Stimulated activated naive CD4-positive, alpha-beta T cell (primary cell): ENCODE results near the gene PPFIA3.
"Not testable (repeated sequence)": the region's sequence is repeated elsewhere in the genome, so short reads cannot be mapped to it uniquely, and the experiment has no call there.

Experiments
- DNase-seq, 6 experiments: peaks; one replicate each; lab custom pipeline; 2025; lab: John Stamatoyannopoulos, UW

PPFIA3 gene

DNA sequence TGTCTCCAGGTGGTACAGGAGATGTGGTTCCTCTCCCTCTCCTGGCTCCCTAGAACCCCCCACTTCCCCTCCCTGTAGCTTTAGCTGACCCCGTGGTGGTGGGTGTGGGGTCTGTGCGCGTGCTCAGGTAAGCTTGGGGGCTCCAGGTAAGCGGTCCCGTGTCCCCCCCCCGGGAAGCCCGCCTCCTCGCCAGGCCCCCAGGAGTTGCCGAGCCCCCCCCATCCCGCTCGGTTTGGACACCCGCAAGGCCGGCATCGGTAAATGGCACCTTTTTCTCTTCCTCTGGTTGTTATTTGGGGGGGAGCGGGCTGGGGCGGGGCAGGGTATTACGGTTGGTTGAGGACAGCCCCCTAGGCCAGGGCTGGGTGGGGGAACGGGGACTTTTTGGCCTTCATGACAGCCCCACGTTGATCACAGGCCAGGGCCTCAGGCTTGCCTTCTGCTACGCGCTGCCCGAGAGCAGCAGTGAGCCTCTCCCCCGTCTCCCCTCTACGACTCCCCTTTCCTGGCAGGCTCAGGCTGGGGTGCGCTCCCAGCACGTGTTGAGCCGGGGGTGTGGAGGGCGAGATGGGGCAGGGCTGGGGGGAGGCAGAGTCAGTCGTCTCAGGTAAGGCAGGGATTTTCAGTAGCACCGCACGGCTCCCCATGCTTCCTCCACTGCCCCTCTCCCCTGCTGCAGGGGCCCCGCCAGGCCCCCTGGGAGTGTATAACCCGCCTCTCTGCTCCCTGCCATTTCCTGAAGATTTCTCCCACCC, 15.8 kb upstream of the PPFIA3 start:
- DNase-seq, result no peak

DNA sequence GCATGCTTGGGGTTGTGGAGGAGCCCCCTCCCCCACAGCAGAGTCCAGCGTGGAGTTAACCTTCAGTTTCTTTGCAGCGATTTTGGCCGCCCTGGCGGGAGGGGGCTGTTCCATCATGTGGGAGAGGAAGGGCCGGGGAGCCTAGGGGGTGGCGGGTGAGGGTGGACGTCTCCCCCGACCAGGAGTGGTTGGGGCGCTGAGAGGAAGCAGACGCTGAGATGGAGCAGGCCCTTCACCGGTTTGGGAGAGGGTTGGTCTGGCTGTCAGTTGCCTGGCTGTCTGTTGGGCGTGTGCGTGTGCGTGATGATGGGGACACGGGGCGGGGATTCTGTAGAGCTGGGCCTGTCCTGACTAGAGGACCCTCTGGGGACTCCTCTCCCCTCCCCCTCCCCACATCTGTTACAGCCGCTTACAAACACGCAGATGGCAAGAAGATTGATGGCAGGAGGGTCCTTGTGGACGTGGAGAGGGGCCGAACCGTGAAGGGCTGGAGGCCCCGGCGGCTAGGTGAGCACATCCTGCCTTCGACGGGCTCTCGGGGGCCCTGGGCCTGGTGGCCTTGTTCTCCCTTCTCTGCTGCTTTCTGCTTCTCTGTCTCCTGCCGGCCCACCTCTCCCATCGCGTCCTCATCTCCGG, 15.0 kb upstream of the PPFIA3 start:
- no peak for DNase-seq

DNA sequence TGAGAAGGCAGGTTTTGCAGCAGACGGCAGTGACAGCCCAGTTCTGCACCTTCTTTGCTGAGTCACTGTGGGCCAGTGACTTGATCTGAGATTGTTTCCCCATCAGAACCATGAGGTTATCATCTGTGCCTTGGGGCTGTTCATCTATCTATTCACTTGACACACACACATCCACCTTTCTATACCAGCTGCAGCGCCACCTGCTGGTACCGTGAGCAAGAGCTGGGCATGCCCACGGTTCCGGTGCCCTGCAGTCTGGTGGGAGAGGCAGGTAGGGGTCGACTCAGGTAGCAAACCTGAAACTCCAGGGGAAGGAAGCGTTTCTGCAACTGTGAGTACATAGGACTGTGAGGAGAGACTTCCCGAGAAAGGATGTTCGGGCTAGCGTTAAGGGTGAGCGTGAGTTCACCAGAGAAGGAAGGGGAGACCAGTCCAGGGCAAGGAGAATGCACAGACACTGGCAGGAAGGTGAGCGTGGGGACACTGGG, 12.7 kb upstream of the PPFIA3 start:
- DNase-seq, result peak in 5 of 6 experiments; percentile 45 to 63 (median 49)

DNA sequence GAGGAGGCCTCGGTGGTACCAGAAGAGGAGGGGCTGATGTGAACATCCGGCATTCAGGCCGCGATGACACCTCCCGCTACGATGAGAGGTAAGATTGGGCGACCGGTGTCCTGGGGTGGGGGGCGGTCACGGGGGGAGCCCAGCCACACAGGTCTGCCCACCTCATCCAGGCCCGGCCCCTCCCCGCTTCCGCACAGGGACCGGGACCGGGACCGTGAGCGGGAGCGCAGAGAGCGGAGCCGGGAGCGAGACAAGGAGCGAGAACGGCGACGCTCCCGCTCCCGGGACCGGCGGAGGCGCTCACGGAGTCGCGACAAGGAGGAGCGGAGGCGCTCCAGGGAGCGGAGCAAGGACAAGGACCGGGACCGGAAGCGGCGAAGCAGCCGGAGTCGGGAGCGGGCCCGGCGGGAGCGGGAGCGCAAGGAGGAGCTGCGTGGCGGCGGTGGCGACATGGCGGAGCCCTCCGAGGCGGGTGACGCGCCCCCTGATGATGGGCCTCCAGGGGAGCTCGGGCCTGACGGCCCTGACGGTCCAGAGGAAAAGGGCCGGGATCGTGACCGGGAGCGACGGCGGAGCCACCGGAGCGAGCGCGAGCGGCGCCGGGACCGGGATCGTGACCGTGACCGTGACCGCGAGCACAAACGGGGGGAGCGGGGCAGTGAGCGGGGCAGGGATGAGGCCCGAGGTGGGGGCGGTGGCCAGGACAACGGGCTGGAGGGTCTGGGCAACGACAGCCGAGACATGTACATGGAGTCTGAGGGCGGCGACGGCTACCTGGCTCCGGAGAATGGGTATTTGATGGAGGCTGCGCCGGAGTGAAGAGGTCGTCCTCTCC, 11.5 kb upstream of the PPFIA3 start:
- DNase-seq, result no peak

DNA sequence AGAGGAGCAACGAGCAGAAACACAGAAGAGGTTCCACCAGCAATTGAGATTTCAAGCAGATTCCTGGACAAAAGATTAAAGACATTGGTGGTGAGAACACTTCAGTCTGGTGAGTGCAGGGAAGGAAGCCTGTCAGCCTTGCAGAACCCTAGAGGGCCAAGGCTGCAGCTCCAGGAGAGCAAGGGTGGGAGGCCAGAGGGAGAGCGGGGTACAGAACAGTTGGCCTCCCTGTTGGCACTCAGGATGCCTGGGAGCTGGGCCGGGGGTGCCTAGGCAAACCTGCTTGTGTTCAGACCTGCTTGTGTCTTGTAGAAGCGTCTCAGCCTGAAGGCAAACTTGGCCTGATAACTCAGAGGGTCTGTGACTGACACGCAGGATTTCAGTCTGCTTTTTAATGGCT, 10.3 kb upstream of the PPFIA3 start:
- no peak for DNase-seq

DNA sequence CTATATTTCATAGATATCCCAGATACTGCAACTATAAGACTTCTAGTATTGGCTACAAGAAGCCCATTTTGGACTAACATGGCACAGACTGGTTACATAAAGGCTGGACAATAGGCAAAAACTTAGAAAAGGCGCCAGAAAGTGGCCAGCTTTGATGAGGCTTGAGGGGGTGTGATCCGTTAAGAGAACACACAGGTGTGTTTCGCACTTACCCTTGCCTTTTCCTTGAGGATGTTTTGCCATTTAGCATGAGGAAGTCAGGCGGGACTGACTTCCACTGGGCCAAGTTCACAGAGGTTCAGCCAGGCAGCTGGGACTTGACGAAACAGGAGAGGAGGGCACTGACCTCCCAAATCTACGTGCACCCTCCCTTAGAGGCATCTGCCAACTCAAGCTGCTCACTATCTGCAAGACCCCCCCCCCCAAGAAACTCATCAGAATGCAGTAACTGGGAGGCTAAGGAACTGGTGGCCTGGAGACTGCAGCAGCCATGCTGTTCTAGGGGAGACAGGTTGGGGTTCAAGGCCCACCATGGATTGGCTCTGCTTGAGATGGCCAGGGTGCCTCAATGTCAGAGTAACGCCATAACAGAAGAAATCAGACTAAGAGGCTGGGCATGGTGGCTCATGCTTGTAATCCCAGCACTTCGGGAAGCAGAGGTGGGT, 9.6 kb upstream of the PPFIA3 start:
- DNase-seq, result no peak

DNA sequence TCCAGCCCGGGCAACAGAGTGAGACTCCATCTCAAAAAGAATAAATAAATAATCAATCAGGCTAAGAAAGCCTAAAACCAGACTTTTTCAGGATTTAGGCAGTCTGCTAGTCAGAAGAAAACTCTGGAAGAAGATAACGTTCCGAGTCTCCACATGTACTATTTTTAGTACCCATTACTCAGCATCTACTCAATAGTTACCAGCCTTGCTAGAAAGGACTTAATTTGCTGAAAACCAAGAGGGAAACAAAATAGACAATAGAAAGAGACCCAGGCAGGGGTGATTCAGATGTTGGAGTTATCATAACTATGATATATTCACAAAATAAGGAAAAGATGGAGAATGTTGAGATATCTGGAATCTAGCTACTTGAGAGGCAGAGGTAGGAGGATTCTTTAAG, 8.8 kb upstream of the PPFIA3 start:
- no peak for DNase-seq

DNA sequence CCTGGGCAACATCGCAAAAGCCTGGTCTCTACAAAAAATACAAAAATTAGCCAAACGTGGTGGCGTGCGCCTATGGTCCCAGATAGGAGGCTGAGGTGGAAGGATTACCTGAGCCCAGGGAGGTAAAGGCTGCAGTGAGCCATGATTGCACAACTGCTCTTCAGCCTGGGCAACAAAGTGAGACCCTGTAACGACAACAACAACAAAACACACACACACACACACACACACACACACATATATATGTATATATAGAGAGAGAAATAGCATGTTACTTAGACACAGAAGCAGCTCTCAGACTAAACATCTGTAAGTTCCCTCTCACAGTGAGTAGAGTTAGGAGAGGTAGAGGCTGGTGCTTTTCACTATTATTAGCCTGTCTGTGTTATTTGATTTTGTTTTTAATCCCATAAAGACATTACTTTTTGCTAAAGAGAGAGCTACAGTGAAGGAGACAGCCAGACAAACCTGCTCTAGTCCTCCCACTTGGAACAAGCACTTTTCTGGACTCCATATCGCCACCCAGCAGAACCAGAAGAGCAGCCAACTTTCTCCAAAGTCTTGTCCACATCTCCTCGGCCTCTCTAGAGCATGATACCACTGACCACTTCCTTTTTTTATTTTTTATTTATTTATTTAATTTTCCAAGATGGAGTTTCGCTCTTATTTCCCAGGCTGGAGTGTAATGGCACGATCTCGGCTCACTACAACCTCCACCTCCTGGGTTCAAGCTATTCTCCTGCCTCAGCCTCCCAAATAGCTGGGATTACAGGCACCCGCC, 7.9 kb upstream of the PPFIA3 start:
- no peak for DNase-seq

DNA sequence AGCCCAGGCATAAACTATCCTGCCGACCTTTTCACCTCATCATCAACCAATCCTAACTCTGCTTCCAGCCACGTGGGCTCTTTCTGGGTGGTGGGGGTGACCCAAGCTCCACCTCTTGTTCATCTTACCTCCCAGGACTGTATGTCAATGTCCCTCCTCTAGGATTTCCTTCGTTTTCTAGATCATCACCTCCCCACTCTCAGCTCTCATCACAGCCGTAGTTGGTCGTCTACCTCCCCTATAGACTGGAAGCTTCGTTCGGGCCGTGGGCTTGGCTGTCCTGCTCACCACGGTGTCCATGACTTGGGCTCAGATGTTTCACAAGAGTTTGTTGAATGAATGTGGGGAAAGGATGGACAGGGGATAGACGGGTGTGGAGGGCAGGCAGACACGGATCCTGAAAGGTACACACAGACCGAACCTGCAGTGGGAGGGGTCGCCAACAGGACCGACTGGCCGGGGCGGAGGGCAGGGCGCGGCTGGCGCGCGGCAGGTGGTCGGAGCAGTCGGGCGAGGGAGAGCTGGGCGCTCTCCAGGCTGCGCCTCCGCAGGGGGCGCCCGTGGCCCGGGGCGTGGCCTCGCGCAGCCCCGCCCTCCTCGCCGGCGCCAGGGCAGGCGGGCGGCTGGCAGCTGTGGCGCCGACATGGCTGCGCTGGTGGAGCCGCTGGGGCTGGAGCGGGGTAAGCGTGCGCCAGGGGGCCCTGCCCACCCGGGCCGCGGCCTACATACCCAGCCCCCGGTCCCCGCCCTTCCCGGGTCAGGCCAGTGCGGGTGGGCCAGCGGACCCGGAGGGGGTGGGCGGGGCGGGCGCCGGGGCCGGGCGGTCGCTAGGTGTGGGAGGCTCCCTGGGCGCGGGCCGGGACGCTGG, 5.3 kb upstream of the PPFIA3 start, which contains the start of gene LIN7B:
Gene LIN7B (plus strand): TSS at position 609 of the 868 bp plus-strand sequence. CDS start 35 bp downstream, at position 644.
- peak; percentile 49 to 84 (median 72) for DNase-seq

DNA sequence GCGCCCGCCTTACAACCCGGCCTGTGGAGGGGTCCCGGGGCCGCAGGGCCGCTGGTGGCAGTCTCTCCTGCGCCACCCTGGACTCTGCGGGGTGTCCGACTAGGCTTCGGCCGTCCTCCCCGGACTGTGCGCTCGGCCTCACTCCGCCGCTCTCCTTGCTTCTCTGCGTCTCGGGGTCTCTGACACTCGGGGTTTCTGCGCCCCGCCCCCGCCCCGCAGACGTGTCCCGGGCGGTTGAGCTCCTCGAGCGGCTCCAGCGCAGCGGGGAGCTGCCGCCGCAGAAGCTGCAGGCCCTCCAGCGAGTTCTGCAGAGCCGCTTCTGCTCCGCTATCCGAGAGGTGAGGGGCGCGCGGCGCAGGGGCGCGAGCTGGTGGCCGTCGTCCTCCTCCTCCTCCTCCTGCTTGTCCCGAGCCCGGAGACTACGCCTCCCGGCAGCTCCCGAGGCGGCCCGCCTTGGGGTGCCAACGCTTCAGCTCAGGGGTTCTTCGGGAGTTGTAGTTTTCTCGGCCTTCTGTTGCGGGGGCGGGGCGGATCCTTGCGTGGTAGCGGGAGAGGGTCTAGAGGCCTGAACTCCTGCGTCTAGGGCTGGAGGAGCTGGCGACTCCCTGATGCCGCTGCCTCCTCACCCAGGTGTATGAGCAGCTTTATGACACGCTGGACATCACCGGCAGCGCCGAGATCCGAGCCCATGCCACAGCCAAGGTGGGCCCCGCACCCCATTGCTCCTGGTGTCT, 4.5 kb upstream of the PPFIA3 start:
- DNase-seq, result peak; percentile 16 to 62 (median 48)

DNA sequence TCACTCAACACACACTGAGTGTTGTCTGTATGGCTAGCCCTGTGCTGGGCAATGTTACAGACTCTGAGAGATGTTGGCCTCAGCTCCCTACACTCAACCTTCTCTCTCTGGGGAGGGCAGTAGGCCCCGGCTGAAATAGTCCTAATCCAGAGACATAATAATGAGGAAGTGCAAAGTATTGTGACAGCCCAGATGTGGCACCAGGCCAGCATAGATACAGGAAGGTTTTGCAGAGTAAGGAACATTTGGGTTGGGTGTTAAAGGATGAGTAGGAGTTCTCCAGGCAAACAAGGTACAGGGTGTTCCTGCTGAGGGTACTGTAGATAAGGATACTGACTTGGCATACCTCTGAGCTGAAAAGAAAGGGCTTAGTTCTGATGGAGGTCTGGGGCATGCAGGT, 2.8 kb upstream of the PPFIA3 start:
- DNase-seq, result no peak

DNA sequence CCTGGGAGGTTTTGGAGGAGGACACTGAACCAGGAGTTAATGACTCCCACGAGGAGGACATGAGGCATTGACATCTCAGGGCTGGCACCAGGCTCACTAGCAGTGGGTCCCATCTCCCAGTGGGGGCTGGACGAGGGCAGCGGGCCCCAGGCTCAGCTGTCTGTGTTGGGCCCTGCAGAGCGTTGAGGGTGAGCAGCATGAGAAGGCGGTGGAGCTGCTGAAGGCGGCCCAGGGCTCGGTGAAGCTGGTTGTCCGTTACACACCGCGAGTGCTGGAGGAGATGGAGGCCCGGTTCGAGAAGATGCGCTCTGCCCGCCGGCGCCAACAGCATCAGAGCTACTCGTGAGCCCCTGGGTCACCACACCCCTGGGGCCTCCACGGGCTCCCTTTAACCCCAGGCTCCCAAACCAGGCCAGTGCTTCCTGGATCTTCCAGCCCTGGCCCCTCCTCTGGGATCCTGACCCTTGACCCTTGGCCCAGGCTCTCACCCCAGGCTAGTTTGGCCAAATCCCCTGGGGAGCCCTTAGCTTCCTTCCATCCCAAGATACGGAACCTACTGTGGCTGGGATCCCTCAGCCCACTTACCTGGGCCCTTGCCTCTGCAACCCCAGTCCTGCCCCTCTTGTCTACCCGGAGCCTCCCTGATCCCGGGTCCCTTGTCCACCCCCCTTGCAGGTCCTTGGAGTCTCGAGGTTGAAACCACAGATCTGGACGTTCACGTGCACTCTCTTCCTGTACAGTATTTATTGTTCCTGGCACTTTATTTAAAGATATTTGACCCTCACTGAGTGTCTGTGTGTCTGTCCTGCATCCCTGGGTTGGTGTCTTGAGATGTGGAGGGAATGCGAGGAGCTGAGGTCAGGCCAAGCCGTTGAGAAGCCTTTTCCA, 1.4 kb upstream of the PPFIA3 start:
- no peak for DNase-seq

DNA sequence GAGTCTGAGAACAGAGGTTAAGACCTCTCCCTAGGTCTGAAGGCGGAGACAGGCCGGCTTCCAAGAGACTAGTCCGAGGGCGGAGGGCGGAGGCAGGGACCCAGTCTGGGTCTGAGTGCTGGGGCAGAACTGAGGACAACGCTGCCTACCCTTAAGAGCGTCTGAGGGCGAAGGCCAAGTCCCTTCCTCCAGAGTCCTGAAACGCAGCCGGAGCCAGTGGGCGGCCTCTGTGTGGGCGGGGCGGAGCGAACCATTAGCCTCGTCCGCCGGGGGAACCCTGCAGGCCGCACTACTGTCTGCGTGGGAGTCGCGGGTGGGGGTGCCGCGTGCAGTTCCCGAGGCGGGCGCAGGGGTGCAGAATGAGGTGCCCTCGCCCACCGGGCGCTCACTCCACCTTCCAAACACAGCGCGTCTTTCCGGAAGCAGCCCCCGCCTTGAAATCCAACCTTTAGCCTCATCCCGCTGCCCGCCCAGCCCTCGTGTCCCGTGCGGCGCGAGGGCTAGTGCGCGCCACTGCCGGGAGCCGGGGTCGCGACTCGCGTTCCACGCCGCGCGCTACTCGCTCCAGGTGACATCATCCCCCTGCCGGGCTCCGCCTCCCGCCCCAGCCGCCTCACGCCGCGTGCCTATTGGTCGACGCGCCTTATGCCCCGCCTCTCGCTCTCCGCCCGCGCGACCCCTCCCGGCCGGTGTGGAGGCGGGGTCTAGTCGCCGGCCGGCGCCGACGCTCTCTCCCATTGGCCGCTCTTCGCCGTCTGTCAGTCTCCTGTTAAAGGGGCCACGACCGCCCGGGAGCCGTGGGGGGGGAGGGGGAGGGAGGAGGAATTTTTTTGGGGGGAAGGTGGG, 556 bp upstream of the PPFIA3 start, which contains the start of gene C19orf73:
Gene C19orf73 (minus strand): TSS at position 579 of the 846 bp plus-strand sequence. CDS start 121 bp downstream, at position 458.
- DNase-seq, result peak; percentile 91 to 99 (median 94)

DNA sequence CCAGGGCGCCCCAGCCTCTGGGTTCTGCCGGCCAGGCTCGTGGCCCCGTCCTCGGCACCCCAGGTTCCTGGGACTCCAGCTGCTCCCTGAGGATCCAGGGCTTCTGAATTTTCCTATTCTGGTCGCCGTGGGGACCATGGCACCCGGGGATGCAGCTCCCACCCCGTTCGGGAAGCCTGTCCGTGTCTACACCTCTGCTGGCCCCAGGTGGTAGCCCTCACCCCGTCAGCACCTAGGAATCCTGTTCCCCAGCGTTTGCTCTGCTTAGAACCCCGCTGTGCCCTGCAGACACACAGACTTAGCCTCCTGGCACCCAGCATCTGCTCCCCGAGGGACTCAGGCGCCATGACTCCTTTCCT, 960 bp downstream of the PPFIA3 start:
- no peak for DNase-seq

DNA sequence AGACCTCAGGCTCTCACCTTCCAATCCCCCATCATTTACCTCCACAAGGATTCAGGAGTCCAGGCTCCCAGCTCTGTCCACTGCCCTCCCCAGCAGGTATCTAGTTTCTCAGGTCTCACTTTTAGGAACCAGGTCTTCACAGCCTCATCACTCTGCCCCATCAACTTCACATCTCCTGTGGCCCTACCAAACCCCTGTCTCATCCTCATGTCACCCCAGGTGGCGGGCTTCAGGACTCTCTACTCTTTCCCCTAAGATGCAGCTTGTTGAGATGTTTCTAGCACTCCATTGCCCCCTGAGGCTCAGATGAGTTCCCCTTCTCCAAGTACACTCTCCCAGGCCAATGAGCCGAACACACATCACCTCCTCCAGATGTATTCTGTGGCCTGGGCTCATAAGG, 1.5 kb downstream of the PPFIA3 start:
- DNase-seq, result no peak

DNA sequence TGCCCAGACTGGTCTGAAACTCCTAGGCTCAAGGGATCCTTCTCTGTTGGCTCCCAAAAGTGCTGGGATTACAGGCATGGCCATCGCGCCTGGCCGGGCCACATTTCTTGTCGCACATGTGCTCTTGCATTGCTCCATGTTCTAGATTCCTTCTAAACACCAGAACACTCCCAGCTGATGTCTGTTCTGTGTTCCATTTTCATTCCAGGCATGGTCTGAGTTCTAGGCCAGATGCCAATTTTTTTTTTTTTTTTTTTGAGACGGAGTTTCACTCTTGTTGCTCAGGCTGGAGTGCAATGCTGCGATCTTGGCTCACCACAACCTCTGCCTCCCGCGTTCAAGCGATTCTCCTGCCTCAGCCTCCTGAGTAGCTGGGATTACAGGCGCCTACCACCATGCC, 2.5 kb downstream of the PPFIA3 start:
- DNase-seq, result not testable (repeated sequence)

DNA sequence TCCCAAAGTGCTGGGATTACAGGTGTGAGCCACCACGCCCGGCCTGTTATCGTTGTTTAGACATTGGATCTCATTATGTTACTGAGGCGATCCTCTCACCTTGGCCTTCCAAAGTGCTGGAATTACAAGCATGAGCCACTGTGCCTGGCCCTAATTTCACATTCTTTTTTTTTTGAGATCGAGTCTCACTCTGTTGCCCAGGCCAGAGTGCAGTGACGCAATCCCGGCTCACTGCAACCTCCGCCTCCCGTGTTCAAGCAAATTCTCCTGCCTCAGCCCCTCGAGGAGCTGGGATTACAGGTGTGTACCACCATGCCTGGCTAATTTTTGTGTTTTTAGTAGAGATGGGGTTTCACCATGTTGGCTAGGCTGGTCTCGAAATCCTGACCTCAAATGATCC, 3.9 kb downstream of the PPFIA3 start:
- not testable (repeated sequence) for DNase-seq
